ENCODE measurements around the gene ERBB3.

Gene ERBB3

DNA sequence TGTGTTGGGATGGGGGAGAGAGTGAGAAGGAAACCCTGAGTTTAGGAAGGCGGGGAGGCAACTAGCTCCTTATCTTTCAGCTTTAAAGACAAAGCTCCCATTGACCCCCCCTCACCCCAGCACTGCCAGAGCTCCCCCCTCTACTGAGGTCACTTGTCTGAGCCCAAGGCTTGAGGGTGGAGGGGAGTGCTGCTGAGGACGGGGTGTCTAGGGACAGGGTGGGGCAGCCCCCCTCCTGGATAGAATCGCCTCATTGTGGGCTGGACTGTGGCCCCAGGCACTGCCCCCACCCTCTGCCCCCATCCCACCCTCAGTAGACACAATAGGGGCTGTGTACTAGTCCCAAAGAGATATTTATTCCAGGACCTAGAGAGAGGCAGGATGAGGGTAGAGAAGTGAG is 3.0 kb downstream of the ERBB3 start:
- no peak overlapping the region for H3K4me3 ChIP-seq (ENCODE audit: insufficient read depth, low read length, poor library complexity, severe bottlenecking)
- H4K20me1 ChIP-seq (ENCODE audit: low read depth, low read length), result no peaks in the 10 kb centered on the region
- no peaks in the 10 kb centered on the region for H3K27me3 ChIP-seq (ENCODE audit: low read length)
- H3K4me2 ChIP-seq (ENCODE audit: low read depth, low read length, poor library complexity, severe bottlenecking), result no peak overlapping the region
- H3K79me2 ChIP-seq (ENCODE audit: insufficient read depth, low read length), result no peaks in the 10 kb centered on the region
- H3K9ac ChIP-seq (ENCODE audit: low read length), result no peak overlapping the region
- TF ChIP-seq EZH2phosphoT487 (conservative IDR thresholded peaks at IDR 0.05; ENCODE audit: low read length), result no peak
- TF ChIP-seq, protein P1, sequence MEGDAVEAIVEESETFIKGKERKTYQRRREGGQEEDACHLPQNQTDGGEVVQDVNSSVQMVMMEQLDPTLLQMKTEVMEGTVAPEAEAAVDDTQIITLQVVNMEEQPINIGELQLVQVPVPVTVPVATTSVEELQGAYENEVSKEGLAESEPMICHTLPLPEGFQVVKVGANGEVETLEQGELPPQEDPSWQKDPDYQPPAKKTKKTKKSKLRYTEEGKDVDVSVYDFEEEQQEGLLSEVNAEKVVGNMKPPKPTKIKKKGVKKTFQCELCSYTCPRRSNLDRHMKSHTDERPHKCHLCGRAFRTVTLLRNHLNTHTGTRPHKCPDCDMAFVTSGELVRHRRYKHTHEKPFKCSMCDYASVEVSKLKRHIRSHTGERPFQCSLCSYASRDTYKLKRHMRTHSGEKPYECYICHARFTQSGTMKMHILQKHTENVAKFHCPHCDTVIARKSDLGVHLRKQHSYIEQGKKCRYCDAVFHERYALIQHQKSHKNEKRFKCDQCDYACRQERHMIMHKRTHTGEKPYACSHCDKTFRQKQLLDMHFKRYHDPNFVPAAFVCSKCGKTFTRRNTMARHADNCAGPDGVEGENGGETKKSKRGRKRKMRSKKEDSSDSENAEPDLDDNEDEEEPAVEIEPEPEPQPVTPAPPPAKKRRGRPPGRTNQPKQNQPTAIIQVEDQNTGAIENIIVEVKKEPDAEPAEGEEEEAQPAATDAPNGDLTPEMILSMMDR (IDR thresholded peaks at IDR 0.05; ENCODE audit: insufficient read depth, low read length, poor library complexity, severe bottlenecking), result no peak
- no peaks in the 10 kb centered on the region for H3K9me3 ChIP-seq (ENCODE audit: insufficient read depth, low read length)
- no peak overlapping the region for H2AFZ ChIP-seq (ENCODE audit: low read depth, low read length, severe bottlenecking)
- H3F3A ChIP-seq (ENCODE audit: insufficient read depth), result no peaks in the 10 kb centered on the region
- H3K36me3 ChIP-seq (ENCODE audit: low read length), result no peaks in the 10 kb centered on the region
- H3K27ac ChIP-seq (ENCODE audit: low read depth, low read length), result no peak overlapping the region
- no peaks in the 10 kb centered on the region for H3K9me2 ChIP-seq (replicated peaks; ENCODE audit: insufficient read depth, low read length)

DNA sequence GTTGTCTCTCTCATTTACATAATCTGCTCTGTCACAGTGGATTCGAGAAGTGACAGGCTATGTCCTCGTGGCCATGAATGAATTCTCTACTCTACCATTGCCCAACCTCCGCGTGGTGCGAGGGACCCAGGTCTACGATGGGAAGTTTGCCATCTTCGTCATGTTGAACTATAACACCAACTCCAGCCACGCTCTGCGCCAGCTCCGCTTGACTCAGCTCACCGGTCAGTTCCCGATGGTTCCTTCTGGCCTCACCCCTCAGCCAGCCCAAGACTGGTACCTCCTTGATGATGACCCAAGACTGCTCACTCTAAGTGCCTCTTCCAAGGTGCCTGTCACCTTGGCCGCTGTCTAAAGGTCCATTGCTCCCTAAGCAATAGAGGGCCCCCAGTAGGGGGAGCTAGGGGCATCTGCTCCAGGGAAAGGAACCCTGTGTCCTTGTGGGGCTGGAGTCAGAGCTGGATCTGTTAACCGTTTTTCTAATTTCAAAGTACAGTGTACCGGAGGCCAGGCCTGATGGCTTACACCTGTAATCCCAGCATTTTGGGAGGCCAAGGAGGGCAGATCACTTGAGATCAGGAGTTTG is 5.1 kb downstream of the ERBB3 start:
- Histone ChIP-seq H3K9me2 (replicated peaks; ENCODE audit: insufficient read depth, low read length) (no peaks in the 10 kb centered on the region), H3K27ac (ENCODE audit: low read depth, low read length) (no peak overlapping the region), H3K4me2 (ENCODE audit: low read depth, low read length, poor library complexity, severe bottlenecking) (no peak overlapping the region), H4K20me1 (ENCODE audit: low read depth, low read length) (no peaks in the 10 kb centered on the region), H3K36me3 (ENCODE audit: low read length) (no peaks in the 10 kb centered on the region), H3K27me3 (ENCODE audit: low read length) (no peaks in the 10 kb centered on the region), H2AFZ (ENCODE audit: low read depth, low read length, severe bottlenecking) (no peak overlapping the region), H3F3A (ENCODE audit: insufficient read depth) (no peaks in the 10 kb centered on the region), H3K4me3 (ENCODE audit: insufficient read depth, low read length, poor library complexity, severe bottlenecking) (no peak overlapping the region), H3K79me2 (ENCODE audit: insufficient read depth, low read length) (no peaks in the 10 kb centered on the region), H3K9ac (ENCODE audit: low read length) (no peak overlapping the region), H3K9me3 (ENCODE audit: insufficient read depth, low read length) (no peaks in the 10 kb centered on the region)
- TF ChIP-seq, protein P1 (IDR thresholded peaks at IDR 0.05; ENCODE audit: insufficient read depth, low read length, poor library complexity, severe bottlenecking), result peak; percentile 47
- no peak for TF ChIP-seq EZH2phosphoT487 (conservative IDR thresholded peaks at IDR 0.05; ENCODE audit: low read length)

DNA sequence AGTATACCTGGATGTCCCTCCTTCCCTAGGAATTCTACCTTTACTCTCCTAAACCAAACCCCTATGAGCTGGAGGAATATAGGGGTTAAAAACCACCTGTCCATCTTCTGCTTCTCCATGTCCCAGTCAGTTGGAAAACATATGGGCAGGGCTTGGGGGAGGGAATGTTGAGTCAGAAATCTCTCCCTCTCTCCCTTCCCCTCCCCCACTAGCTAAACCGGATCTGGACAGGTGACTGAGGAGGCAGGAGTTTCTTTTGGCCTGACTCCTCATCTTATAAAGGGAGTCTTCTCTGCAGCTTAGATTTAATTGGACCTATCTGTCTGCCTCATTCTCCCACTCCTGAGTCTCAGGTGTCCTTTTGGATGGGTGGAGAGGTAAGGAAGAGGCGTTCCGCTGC is 6.1 kb downstream of the ERBB3 start:
- no peak for TF ChIP-seq EZH2phosphoT487 (conservative IDR thresholded peaks at IDR 0.05; ENCODE audit: low read length)
- TF ChIP-seq, protein P1 (IDR thresholded peaks at IDR 0.05; ENCODE audit: insufficient read depth, low read length, poor library complexity, severe bottlenecking), result no peak
- H3K27ac ChIP-seq (ENCODE audit: low read depth, low read length), result no peak overlapping the region
- H3K9ac ChIP-seq (ENCODE audit: low read length), result no peak overlapping the region
- no peak overlapping the region for H3K4me3 ChIP-seq (ENCODE audit: insufficient read depth, low read length, poor library complexity, severe bottlenecking)
- H2AFZ ChIP-seq (ENCODE audit: low read depth, low read length, severe bottlenecking), result no peak overlapping the region
- no peaks in the 10 kb centered on the region for H4K20me1 ChIP-seq (ENCODE audit: low read depth, low read length)
- 0 out of 2 replicates have a peak, but pooled peaks cover 2% of the 10 kb centered on the region for H3F3A ChIP-seq (ENCODE audit: insufficient read depth)
- no peaks in the 10 kb centered on the region for H3K79me2 ChIP-seq (ENCODE audit: insufficient read depth, low read length)
- no peaks in the 10 kb centered on the region for H3K9me2 ChIP-seq (replicated peaks; ENCODE audit: insufficient read depth, low read length)
- no peak overlapping the region for H3K4me2 ChIP-seq (ENCODE audit: low read depth, low read length, poor library complexity, severe bottlenecking)
- H3K27me3 ChIP-seq (ENCODE audit: low read length), result no peaks in the 10 kb centered on the region
- H3K9me3 ChIP-seq (ENCODE audit: insufficient read depth, low read length), result no peaks in the 10 kb centered on the region
- no peaks in the 10 kb centered on the region for H3K36me3 ChIP-seq (ENCODE audit: low read length)

All from SU-DHL-6 (cell line).